ENCODE results near the gene SUSD1.

The SUSD1 gene

GRCh38 chr9:112179816-112180215 is 4.7 kb upstream of the SUSD1 start:
- H3K4me3 ChIP-seq = no peak overlapping the region
- no peak for DNase-seq (ENCODE audit: low read depth, low spot score)
- H3K9ac ChIP-seq (ENCODE audit: insufficient read length) = no peak overlapping the region
- TF ChIP-seq EZH2 (IDR thresholded peaks at IDR 0.05) (no peak), FOXP2 (optimal IDR thresholded peaks at IDR 0.05; ENCODE audit: control extremely low read depth, extremely low read length, insufficient read depth) (no peak), POLR2AphosphoS5 (IDR thresholded peaks at IDR 0.05; ENCODE audit: borderline replicate concordance, low read depth, low read length) (no peak)
- no peaks in the 10 kb centered on the region for H3K9me3 ChIP-seq (ENCODE audit: low read depth, low read length)
- H3K36me3 ChIP-seq (ENCODE audit: insufficient read depth, low read length) = no peaks in the 10 kb centered on the region
- H3K27ac ChIP-seq = peak overlapping the region; percentile 36; the same call in 1 of the 2 replicates

GRCh38 chr9:112176524-112176923 is 1.4 kb upstream of the SUSD1 start:
- Histone ChIP-seq H3K4me3 (no peak overlapping the region), H3K9ac (ENCODE audit: insufficient read length) (no peak overlapping the region), H3K36me3 (ENCODE audit: insufficient read depth, low read length) (no peaks in the 10 kb centered on the region), H3K27ac (no peak overlapping the region; the same call in 1 of the 2 replicates), H3K9me3 (ENCODE audit: low read depth, low read length) (no peaks in the 10 kb centered on the region)
- no peak for TF ChIP-seq FOXP2 (optimal IDR thresholded peaks at IDR 0.05; ENCODE audit: control extremely low read depth, extremely low read length, insufficient read depth)
- TF ChIP-seq POLR2AphosphoS5 (IDR thresholded peaks at IDR 0.05; ENCODE audit: borderline replicate concordance, low read depth, low read length) = no peak
- TF ChIP-seq EZH2 (IDR thresholded peaks at IDR 0.05) = no peak
- no peak for DNase-seq (ENCODE audit: low read depth, low spot score)

- no peak for TF ChIP-seq POLR2AphosphoS5 (IDR thresholded peaks at IDR 0.05; ENCODE audit: borderline replicate concordance, low read depth, low read length)
- no peak for TF ChIP-seq EZH2 (IDR thresholded peaks at IDR 0.05)
- no peaks in the 10 kb centered on the region for H3K9me3 ChIP-seq (ENCODE audit: low read depth, low read length)
- no peak overlapping the region for H3K27ac ChIP-seq
- H3K4me3 ChIP-seq = no peak overlapping the region
- no peak overlapping the region for H3K9ac ChIP-seq (ENCODE audit: insufficient read length)
- no peak for DNase-seq (ENCODE audit: low read depth, low spot score)
- H3K36me3 ChIP-seq (ENCODE audit: insufficient read depth, low read length) = no peaks in the 10 kb centered on the region
Measured at GRCh38 chr9:112175796-112176315, 759 bp upstream of the SUSD1 start.

GRCh38 chr9:112174222-112174964 is 704 bp downstream of the SUSD1 start:
- H3K9ac ChIP-seq (ENCODE audit: insufficient read length) = peak overlapping the region; percentile 79
- TF ChIP-seq POLR2AphosphoS5 (IDR thresholded peaks at IDR 0.05; ENCODE audit: borderline replicate concordance, low read depth, low read length) = 0 out of 2 replicates have a peak, but pooled peaks have one; percentile 28
- TF ChIP-seq EZH2 (IDR thresholded peaks at IDR 0.05) = no peak
- no peak for DNase-seq (ENCODE audit: low read depth, low spot score)
- peak overlapping the region; percentile 8; the same call in 1 of the 2 replicates for H3K27ac ChIP-seq
- H3K4me3 ChIP-seq = peak overlapping the region; percentile 86
- H3K36me3 ChIP-seq (ENCODE audit: insufficient read depth, low read length) = no peaks in the 10 kb centered on the region
- no peaks in the 10 kb centered on the region for H3K9me3 ChIP-seq (ENCODE audit: low read depth, low read length)

- no peak overlapping the region for H3K27ac ChIP-seq
- no peaks in the 10 kb centered on the region for H3K9me3 ChIP-seq (ENCODE audit: low read depth, low read length)
- peak overlapping the region; percentile 86 for H3K4me3 ChIP-seq
- no peak overlapping the region for H3K9ac ChIP-seq (ENCODE audit: insufficient read length)
- H3K36me3 ChIP-seq (ENCODE audit: insufficient read depth, low read length) = no peaks in the 10 kb centered on the region
- DNase-seq (ENCODE audit: low read depth, low spot score) = no peak
- no peak for TF ChIP-seq EZH2 (IDR thresholded peaks at IDR 0.05)
Measured at GRCh38 chr9:112173489-112174221, 1.4 kb downstream of the SUSD1 start.

GRCh38 chr9:112170968-112171367 is 4.1 kb downstream of the SUSD1 start:
- no peaks in the 10 kb centered on the region for H3K9me3 ChIP-seq (ENCODE audit: low read depth, low read length)
- DNase-seq (ENCODE audit: low read depth, low spot score) = no peak
- TF ChIP-seq POLR2AphosphoS5 (IDR thresholded peaks at IDR 0.05; ENCODE audit: borderline replicate concordance, low read depth, low read length) (no peak), FOXP2 (optimal IDR thresholded peaks at IDR 0.05; ENCODE audit: control extremely low read depth, extremely low read length, insufficient read depth) (no peak)
- H3K27ac ChIP-seq = no peak overlapping the region
- H3K36me3 ChIP-seq (ENCODE audit: insufficient read depth, low read length) = no peaks in the 10 kb centered on the region
- H3K9ac ChIP-seq (ENCODE audit: insufficient read length) = no peak overlapping the region
- no peak overlapping the region for H3K4me3 ChIP-seq

- no peak overlapping the region for H3K9ac ChIP-seq (ENCODE audit: insufficient read length)
- DNase-seq (ENCODE audit: low read depth, low spot score) = no peak
- H3K36me3 ChIP-seq (ENCODE audit: insufficient read depth, low read length) = no peaks in the 10 kb centered on the region
- H3K4me3 ChIP-seq = no peak overlapping the region
- H3K27ac ChIP-seq = no peak overlapping the region
- TF ChIP-seq EZH2 (IDR thresholded peaks at IDR 0.05) (no peak), POLR2AphosphoS5 (IDR thresholded peaks at IDR 0.05; ENCODE audit: borderline replicate concordance, low read depth, low read length) (no peak), FOXP2 (optimal IDR thresholded peaks at IDR 0.05; ENCODE audit: control extremely low read depth, extremely low read length, insufficient read depth) (no peak)
- no peaks in the 10 kb centered on the region for H3K9me3 ChIP-seq (ENCODE audit: low read depth, low read length)
Measured at GRCh38 chr9:112170235-112170634, 4.9 kb downstream of the SUSD1 start.

GRCh38 chr9:112169368-112169767 is 5.7 kb downstream of the SUSD1 start:
- no peak overlapping the region for H3K9ac ChIP-seq (ENCODE audit: insufficient read length)
- no peak overlapping the region for H3K4me3 ChIP-seq
- no peak for DNase-seq (ENCODE audit: low read depth, low spot score)
- H3K9me3 ChIP-seq (ENCODE audit: low read depth, low read length) = no peaks in the 10 kb centered on the region
- H3K36me3 ChIP-seq (ENCODE audit: insufficient read depth, low read length) = no peaks in the 10 kb centered on the region
- TF ChIP-seq EZH2 (IDR thresholded peaks at IDR 0.05) (no peak), POLR2AphosphoS5 (IDR thresholded peaks at IDR 0.05; ENCODE audit: borderline replicate concordance, low read depth, low read length) (no peak), FOXP2 (optimal IDR thresholded peaks at IDR 0.05; ENCODE audit: control extremely low read depth, extremely low read length, insufficient read depth) (no peak)
- no peak overlapping the region for H3K27ac ChIP-seq
